IPS DF 19.7 (cell line): ENCODE results near the gene ADTRP.
"Not testable (repeated sequence)": the region's sequence is repeated elsewhere in the genome, so short reads cannot be mapped to it uniquely, and the experiment has no call there.

Experiments used
- DNase-seq: peaks from one replicate; pipeline ENCODE4 v3.0.0-alpha.2; 2013; ENCODE audit warnings: low read depth, low spot score

ADTRP gene

DNA sequence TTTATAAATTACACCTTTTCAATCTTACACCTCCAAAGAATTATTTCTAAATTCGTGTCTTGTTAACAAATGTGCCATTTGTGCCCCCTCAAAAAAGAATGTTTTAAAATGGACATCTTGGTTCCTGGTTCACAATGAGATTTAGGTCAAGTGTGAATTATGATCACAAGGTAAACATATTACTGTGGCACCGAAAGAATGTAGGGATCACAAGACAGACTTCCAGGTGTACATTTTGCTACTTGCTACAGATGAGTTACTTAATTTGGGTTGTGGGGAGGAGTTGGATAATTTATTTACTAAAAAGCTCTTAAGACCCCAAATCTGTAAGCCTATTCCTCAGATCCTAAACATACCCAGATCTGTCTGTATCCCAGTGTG, 25.0 kb upstream of the ADTRP start:
- no peak for DNase-seq

DNA sequence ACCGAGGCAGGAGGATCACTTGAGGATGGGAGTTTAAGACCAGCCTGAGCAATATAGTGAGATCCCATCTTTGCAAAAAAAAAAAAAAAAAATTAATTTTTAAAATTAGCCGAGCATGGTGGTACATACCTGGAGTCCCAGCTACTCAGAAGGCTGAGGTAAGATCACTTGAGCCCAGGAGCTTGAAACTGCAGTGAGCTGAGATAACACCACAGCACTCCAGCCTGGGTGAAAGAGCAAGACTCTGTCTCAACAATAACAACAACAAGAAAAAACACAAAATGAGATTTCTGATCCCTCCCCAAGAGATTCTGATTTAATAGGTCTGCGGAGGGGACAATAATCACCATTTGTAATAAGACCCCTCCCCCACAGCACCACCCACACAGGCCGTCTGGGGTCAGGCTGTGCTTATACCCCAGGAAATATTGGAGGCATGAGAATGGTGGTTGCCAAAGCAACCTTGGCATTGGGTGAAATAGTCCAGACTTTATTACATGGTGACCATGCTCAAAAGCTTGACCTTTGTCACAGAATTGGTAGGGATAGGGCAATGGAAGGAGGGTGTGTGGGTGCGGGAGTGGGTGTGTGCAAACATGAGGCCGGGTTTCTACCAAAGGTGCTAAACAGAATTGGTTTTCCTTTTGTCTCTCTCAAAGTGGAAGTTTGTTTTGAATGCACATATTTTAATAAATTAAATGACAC, 24.4 kb upstream of the ADTRP start:
- DNase-seq = no peak

GRCh38 chr6:11800531-11800930, 21.9 kb upstream of the ADTRP start:
- DNase-seq = not testable (repeated sequence)

DNA sequence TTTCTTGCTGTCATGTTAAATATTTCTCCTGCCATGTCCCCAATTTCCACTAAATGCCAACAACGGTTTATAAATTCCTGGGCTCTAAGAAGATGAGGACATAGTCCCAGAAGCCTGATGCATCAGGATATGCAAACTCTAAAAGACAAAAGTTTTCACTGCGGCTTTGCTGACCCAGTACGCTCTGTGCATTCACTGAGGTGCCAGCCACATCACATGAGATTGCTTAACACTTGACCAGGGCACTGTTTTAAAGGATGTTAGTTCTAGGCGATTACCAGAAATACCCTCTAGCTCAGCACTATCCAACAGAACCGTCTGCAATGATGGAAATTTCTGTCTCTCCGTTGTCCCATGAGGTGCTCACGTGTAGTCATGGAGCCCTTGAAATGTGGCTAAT, 19.9 kb upstream of the ADTRP start:
- no peak for DNase-seq

DNA sequence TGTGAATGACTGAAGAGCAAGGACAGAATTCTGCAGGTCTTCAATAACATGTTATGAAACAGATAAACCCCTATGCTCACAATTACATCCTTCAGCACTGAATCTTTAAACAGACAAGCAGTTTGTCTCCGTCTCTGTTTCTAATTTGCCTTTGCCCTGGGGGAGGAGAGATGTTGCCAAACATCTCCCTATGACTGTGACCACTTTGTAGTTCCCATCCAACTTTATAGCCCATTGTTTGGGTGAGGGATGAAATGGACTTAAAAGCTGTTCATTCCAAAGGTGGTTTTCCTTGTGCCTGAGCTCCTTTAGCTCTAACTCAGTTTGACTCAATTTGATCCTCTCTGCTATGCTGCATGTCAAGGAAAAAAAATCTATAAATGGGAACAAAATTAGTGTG, 19.5 kb upstream of the ADTRP start:
- DNase-seq = no peak

- DNase-seq = no peak
Observed at GRCh38 chr6:11796829-11797228, 18.2 kb upstream of the ADTRP start.

DNA sequence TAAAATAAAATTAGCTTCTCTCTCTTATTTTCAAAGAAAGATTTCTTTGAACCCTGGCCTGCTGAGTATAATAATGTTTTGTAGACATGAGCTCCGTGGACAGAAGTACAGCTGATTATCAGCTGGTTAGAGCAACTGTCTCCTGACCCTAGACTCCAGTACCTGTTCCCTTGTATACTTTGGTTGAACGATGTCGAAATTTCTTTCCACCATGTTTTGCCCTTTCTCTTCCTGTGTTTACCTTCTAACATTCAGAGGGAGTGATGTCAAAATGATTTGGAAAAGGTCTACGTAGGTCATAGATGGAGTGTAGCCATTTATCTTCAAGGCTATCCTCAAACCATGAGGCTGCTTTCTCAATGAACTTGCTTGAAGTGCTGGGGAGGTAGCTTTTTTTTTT, 16.8 kb upstream of the ADTRP start:
- DNase-seq = no peak

DNA sequence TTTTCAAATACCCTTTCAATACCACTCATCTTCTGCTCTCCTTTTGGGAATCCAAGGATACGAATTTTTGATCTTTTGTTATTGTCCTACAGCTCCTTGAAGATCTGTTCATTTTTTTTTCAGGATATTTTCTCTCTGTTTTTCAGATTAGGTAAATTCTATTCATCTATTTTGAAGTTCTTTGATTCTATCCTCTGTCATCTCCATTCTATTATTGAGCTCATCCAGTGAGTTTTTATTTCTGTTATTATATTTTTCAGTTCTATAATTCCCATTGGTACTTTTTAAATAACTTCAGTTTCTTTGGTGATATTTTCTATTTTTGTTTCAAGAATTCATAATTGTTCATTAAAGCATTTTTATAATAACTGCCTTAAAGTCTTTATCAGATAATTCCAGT, 14.7 kb upstream of the ADTRP start:
- no peak for DNase-seq

DNA sequence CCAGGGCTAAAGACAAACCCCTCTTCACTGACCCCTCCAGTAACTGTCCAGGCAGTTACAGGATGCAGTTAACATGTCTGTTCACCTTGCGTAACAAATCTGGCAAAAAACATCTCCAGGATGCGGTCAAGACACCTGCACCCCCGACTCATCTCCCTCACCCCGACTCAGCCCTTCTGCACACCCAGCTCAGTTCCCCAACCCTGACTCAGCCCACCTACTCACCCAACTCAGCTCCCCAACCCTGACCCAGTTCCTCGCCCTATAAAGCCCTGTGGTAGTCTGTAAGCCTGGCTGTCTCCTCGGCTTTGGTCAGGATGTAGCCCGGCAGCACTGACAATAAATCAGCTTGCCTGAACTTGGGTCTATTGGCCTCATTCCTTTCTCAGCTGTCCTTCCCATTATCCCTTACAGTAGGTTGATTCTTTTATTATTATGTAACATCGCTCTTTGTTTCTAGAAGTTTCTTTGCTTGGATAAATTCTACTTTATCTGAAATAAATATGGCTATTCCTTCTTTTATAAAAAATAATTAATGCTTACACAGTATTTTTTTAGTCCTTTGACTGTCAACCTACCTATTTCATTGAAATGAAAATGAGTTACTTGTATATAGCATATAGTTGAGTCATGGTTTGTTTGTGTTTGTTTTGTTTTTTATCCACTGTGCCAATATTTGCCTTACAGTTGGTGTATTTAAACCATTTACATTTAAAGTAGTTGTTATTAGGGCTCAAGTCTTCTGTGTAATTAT, 12.9 kb upstream of the ADTRP start:
- no peak for DNase-seq

DNA sequence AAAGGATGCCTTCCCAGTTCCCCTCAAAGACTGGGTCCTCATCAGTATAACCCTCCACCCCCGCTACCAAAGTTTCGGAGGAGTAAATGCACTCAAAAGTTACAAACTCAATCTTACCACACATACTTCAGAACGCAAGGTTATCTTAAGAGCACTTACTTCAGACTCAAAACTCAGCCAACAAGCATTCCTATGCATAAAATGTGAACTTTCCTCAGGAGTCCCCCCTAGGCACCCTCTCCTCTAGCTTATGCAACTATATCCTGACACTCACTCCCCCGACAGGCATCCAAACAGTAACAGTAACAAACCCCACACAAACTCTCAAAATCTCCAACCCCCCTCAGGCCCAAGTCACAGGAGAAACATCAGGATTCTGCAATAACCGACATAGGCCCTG, 11.1 kb upstream of the ADTRP start:
- DNase-seq = no peak

DNA sequence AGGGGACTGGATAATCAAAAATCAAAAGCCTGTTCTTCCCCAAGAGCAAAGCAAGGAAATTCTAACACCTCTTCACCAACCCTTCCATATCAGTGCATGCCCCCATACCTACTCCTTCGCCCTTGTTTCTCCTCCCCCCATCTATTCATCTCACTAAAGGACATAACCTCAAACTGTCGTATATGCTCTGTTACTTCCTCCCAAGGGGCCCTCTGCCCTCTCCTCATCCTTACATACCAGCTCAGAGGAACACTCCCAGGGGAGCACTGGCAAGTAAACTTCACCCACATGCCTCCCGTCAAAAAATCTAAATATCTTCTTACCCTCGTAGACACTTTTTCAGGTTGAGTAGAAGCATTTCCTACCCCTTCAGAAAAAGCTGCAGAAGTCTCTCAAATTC, 9.4 kb upstream of the ADTRP start:
- DNase-seq = no peak

DNA sequence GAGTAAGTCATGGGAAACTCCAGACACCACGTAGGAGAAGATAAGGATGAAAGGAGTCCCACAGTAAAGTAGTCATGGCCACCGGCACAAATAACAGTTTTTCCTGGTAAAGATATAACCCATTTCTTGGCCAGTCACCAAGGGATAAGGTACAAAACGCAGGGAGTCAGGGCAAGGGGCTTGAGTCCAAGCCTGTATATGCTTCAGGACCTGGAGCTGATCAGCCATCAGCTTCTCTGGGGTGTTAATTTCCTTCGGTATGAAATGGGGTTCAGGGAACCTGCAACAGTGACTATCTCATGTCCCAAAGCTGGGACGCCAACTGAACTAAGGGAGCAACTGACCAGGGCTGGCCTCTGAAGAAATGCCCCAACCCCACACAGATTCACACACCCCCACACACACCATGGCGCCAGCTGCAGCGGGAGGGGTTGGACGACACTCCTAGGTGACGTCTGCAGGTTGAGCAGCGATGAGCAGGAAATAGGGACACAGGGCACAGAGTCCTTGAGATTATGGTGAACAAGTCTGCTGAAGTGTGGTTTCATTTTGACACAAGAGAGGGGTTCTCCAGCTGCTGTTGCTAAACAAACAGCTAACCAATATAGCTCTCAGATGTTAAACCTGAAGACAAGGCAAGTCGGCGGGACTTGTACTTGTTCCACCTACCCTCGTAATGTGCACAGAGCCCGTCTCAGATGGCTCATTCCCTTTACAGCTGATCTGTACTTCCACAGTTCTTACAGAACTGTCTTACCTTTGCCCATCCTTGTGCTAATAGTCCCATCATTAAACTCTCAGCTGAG, 7.4 kb upstream of the ADTRP start:
- no peak for DNase-seq

GRCh38 chr6:11785415-11785773, 6.8 kb upstream of the ADTRP start:
- no peak for DNase-seq

DNA sequence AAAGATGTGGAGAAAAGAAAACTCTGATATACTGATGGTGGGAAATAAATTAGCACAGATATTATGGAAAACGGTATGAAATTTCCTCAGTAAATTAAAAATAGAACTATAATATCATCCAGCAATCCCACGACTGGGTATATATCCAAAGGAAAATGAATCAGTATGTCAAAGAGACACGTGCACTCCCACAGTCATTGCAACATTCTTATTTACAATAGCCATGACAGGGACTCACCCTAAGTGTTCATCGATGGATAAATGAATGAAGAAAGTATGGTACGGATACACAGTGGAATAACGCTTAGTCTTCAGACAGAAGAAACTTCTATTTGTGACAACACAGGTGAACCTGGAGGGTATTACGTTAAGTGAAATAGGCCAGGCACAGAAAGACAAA, 5.7 kb upstream of the ADTRP start:
- DNase-seq = no peak

DNA sequence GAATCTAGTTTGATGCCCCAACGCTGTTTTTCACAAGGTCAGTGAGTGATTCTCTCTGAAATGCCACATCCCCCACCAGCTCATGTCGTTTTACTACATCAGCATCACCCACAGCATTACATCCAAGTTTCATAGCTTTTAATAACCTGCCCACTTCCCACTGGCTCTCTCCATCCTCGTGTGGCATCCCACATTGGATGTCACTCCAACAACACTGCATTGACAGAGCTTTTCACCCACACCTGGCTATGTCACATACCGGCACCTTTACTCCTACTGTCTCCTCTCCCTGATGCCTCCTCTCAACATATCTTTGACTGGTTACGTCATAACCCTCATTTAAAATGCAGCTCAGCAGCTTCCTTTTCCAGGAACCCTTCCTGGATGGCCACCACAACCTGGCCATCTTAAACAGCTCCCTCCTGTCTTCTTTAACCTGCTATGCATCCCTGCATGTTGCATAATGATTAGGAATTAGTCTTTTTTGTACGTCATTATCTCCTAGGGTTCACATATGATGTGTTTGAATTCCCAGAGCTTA, 5.0 kb upstream of the ADTRP start:
- DNase-seq = no peak

DNA sequence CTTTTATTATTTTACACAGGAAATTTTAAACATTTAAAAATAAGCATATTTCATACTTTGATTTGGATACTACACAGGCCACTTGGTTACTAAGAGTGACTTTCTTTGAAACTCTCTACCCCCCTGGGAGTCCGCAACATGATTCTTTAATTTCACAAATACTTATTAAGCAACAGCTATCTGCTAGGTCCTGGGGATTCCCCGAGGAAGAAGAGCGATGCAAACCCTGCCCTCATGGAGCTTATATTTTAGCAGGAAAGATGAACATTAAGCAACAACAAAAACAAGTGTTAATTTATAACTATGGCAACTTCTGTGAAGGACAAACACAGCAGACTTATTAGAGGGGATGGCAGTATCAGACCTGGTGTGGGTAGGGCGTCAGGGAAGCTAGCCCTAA, 3.9 kb upstream of the ADTRP start:
- DNase-seq = no peak

DNA sequence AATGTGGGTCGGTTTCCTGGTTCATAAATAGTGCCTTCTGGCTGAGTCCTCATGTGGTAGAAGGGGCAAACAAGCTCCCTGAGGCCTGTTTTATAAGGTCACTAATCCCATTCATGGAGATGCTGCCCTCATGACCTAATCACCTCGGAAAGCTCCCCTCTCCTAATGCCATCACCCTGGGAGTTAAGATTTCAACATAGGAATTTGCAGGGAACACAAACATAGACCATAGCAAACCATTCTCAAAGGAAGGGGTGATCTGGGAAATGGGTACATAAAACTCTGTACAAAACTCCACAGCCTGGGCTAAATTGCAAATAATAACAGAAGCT, 1.5 kb upstream of the ADTRP start:
- DNase-seq = no peak

GRCh38 chr6:11779329-11780096, 910 bp upstream of the ADTRP start:
- no peak for DNase-seq

DNA sequence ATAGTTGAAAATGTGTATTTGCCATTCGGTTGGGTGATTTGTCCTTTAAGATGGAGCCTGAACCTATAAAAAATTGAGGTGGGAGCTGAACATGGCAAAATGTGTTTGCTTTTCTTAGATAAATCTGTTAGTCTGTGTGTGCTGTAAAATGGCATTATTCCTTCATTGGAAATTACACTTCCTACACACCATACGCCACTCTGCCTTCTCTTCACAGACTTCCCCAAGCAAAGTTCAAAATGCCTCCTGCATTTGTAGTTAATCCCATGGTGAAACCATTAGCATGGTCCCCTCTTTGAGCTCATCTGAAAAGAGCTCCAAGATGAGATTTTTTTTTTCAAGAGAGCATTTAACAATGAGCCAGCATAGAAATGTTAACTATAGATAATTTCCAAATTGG, 567 bp downstream of the ADTRP start:
- DNase-seq = no peak

DNA sequence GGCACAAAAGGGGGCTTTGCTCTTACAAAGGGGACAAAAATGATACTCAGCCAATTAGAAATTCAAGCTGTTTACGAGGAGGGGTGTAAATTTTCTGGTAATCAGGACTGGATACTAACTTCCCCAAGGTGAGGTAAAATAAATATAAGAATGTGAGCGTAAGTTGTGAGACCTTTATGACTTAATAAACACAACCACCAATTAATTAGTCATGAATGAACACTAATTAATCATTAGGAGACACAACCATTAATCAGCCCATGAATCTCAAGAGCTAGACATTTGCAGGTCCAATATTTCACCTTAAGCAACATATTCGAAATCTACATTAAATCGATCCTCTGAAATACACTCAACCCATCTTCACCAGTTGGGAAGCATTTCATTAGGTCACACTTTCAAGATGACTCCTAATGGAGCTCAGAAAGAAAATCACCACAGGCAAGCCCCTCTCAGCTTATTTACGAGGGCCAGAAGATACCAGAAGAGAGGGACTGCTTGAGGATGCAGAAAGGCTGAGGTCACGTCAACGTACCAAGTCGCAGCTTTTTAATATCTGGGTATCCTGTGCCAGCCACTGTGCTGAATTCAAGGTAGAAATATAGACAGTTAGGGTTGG, 2.7 kb downstream of the ADTRP start:
- DNase-seq = no peak

DNA sequence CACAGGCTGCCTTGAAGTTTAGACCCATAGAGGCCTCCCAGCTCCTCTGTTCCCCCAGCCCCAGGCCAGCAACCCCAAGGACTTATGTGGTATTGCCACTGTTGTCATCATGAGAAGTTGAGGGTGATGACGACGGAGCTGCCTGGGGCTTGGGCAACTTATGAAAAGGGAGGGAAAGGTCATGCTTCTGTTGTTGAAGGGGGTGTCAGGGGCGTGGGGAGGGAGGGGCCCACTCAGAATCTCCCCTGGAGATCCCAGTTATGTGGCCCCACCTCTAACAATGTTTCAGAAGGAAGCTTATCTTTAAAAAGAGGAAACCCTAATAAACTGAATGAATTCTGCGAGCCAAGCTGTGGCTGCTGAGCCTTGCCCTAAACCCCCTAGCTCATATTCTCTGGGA, 4.2 kb downstream of the ADTRP start:
- no peak for DNase-seq
